Breast epithelium (tissue), 3 donors: ENCODE results near the gene FSTL4.

ENCODE experiments used
- CTCF ChIP-seq, 3 donors: fragments of 450-650 bp; IDR thresholded peaks; one replicate each; pipeline ENCODE4 v1.5.1; 2016 to 2017; ENCODE audit warnings: antibody characterized with exemption in 3 of 3, mild to moderate bottlenecking in 3 of 3, moderate library complexity in 3 of 3
- POLR2AphosphoS5 ChIP-seq, 3 donors: sonication (generic); formaldehyde crosslinking; IDR thresholded peaks; one replicate each; pipeline ENCODE4 v1.6.1; 2017; ENCODE audit warnings: antibody characterized with exemption in 3 of 3

- TF ChIP-seq CTCF (IDR thresholded peaks at IDR 0.05) (no peak), POLR2AphosphoS5 (IDR thresholded peaks at IDR 0.05) (no peak)
Measured at GRCh38 chr5:133496631-133497030, 115.7 kb downstream of the FSTL4 start.
